PC-9 (cell line): ENCODE measurements around the gene FAM209A.

ENCODE experiments used
- CTCF ChIP-seq: fragments of 200-600 bp; sonication (generic); conservative IDR thresholded peaks from 2 replicates; pipeline ENCODE4 v1.6.1; 2017; ENCODE audit warnings: mixed run types, antibody characterized with exemption, mild to moderate bottlenecking, moderate library complexity
- EZH2 ChIP-seq: fragments of 200-600 bp; sonication (generic); IDR thresholded peaks from 2 replicates; pipeline ENCODE4 v1.8.0; 2017; ENCODE audit warnings: antibody characterized with exemption, low read depth

- TF ChIP-seq CTCF (no peak), EZH2 (no peak)
Measured at GRCh38 chr20:56518721-56519398, 5.7 kb upstream of the FAM209A start.
